ENCODE results near the gene EXD3.

Gene EXD3

DNA sequence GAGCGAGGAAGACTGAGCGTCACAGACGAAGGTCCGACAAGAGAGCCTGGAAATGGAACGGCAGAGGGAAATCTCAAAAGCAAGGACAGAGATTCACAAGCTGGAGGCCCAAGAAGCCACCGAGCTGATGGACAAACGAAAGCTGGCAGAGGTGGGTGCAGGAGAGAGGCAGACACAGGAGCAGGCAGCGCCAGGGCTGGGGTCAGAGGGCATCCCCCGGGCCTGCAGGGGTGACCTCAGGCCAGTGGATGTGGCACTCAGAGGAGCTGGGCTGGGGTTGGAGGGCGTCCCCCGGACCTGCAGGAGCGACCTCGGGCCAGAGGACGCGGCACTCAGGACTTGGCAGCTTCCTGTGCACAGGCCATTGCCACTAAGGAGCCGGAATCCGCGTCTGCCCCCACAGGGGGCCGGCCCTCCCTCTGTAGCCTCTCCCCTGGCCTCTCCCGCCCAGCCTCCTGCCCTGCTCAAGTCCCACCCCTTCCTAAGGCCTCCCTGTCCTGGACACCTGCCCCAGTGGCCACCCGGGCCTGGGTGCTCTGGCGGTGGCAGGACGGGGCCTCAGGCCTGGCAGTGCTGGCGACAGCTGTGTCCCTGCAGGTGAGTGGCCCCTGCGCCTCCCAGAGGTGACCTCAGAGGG, 40.4 kb downstream of the EXD3 start:
- Histone ChIP-seq H3K79me2 (ENCODE audit: low read length) (no peaks in the 10 kb centered on the region), H3K4me3 (ENCODE audit: low read length) (no peak overlapping the region), H3K27ac (ENCODE audit: low read length) (no peak overlapping the region), H3K4me2 (ENCODE audit: low read depth, low read length) (no peak overlapping the region), H3K36me3 (replicated peaks; ENCODE audit: insufficient read depth, low read length) (no peaks in the 10 kb centered on the region), H3K9ac (ENCODE audit: low read length) (no peak overlapping the region), H3F3A (ENCODE audit: insufficient read depth, low read length) (no peaks in the 10 kb centered on the region), H3K9me2 (replicated peaks; ENCODE audit: insufficient read depth, low read length) (no peaks in the 10 kb centered on the region), H2AFZ (ENCODE audit: low read length) (no peak overlapping the region), H3K9me3 (replicated peaks; ENCODE audit: insufficient read depth, low read length) (no peaks in the 10 kb centered on the region), H3K4me1 (ENCODE audit: low read length) (no peaks in the 10 kb centered on the region), H4K20me1 (ENCODE audit: insufficient read depth, low read length) (no peaks in the 10 kb centered on the region), H3K27me3 (replicated peaks; ENCODE audit: insufficient read depth, low read length) (peaks cover 13% of the 10 kb centered on the region)
- TF ChIP-seq EZH2phosphoT487 (IDR thresholded peaks at IDR 0.05; ENCODE audit: low read length) (no peak), EZH2 (optimal IDR thresholded peaks at IDR 0.05; ENCODE audit: low read depth, low read length) (no peak)
- TF ChIP-seq, protein P1, sequence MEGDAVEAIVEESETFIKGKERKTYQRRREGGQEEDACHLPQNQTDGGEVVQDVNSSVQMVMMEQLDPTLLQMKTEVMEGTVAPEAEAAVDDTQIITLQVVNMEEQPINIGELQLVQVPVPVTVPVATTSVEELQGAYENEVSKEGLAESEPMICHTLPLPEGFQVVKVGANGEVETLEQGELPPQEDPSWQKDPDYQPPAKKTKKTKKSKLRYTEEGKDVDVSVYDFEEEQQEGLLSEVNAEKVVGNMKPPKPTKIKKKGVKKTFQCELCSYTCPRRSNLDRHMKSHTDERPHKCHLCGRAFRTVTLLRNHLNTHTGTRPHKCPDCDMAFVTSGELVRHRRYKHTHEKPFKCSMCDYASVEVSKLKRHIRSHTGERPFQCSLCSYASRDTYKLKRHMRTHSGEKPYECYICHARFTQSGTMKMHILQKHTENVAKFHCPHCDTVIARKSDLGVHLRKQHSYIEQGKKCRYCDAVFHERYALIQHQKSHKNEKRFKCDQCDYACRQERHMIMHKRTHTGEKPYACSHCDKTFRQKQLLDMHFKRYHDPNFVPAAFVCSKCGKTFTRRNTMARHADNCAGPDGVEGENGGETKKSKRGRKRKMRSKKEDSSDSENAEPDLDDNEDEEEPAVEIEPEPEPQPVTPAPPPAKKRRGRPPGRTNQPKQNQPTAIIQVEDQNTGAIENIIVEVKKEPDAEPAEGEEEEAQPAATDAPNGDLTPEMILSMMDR (IDR thresholded peaks at IDR 0.05; ENCODE audit: low read length): no peak
- DNase-seq: no peak

DNA sequence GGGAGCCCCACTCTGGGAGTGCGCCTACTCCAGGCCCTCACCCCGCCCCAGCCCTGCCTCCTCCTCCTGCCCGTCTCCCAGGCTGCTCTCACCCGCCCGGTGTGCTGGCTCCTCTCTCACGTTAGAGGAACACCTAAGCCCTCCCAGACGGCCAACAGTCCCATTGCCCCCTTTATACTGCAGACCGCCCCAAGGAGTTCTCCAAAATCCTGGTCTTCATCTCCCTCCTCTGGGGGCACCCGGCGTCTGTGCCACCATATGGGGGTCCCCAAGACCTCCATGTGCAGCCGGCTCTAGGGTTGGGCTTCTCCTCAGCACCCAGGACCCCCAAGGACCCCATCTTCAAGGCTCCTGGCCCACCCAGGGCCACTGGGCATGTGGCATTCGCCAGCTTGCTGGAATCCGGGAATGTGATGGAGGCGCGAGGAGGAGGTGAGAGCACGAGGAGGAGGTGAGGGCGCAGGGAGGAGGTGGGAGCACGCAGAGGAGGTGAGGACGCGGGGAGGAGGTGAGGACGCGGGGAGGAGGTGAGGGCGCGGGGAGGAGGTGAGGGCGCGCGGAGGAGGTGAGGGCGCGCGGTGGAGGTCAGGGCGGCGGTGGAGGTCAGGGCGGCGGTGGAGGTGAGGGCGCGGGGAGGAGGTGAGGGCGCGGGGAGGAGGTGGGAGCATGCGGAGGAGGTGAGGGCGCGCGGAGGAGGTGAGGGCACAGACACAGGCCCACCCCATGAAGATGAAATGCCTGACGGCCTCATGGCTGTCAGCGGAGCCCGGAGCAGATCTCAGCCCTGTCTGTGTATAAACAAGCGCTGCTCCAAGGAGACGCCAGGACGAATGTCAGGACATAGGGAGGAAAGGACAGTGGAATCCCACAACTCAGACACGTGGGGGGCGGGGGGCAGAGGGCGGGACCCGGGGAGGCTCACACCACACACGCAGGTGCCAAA, 41.2 kb downstream of the EXD3 start:
- Histone ChIP-seq H3K4me2 (ENCODE audit: low read depth, low read length) (no peak overlapping the region), H3K4me1 (ENCODE audit: low read length) (no peaks in the 10 kb centered on the region), H4K20me1 (ENCODE audit: insufficient read depth, low read length) (no peaks in the 10 kb centered on the region), H3K9me3 (replicated peaks; ENCODE audit: insufficient read depth, low read length) (no peaks in the 10 kb centered on the region), H3K4me3 (ENCODE audit: low read length) (no peak overlapping the region), H3K9me2 (replicated peaks; ENCODE audit: insufficient read depth, low read length) (no peaks in the 10 kb centered on the region), H3K79me2 (ENCODE audit: low read length) (no peaks in the 10 kb centered on the region), H3K27ac (ENCODE audit: low read length) (no peak overlapping the region), H3F3A (ENCODE audit: insufficient read depth, low read length) (no peaks in the 10 kb centered on the region), H3K27me3 (replicated peaks; ENCODE audit: insufficient read depth, low read length) (peaks cover 20% of the 10 kb centered on the region), H2AFZ (ENCODE audit: low read length) (no peak overlapping the region), H3K36me3 (replicated peaks; ENCODE audit: insufficient read depth, low read length) (no peaks in the 10 kb centered on the region), H3K9ac (ENCODE audit: low read length) (no peak overlapping the region)
- no peak for DNase-seq
- TF ChIP-seq EZH2 (optimal IDR thresholded peaks at IDR 0.05; ENCODE audit: low read depth, low read length): no peak
- TF ChIP-seq EZH2phosphoT487 (IDR thresholded peaks at IDR 0.05; ENCODE audit: low read length): no peak
- TF ChIP-seq, protein P1 (IDR thresholded peaks at IDR 0.05; ENCODE audit: low read length): no peak

DNA sequence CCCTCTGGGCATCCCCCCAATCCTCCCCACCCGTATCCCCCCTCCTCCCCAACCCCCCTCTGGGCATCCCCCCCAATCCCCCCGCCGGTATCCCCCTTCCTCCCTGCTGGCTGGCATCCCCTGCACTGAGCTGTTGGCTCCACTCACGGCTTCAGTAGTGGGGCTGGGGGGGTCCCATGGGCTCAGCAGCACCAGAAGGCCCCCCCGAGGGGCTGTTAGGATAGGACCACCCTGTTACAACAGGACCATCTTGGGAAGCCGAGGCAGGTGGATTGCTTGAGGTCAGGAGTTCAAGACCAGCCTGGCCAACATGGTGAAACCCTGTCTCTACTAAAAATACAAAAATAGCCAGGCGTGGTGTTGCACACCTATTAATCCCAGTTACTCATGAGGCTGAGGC, 42.4 kb downstream of the EXD3 start:
- H3K9me2 ChIP-seq (replicated peaks; ENCODE audit: insufficient read depth, low read length): no peaks in the 10 kb centered on the region
- no peak for DNase-seq
- H3K9ac ChIP-seq (ENCODE audit: low read length): no peak overlapping the region
- H3K79me2 ChIP-seq (ENCODE audit: low read length): no peaks in the 10 kb centered on the region
- no peaks in the 10 kb centered on the region for H3K9me3 ChIP-seq (replicated peaks; ENCODE audit: insufficient read depth, low read length)
- no peak overlapping the region for H3K4me3 ChIP-seq (ENCODE audit: low read length)
- no peak for TF ChIP-seq EZH2phosphoT487 (IDR thresholded peaks at IDR 0.05; ENCODE audit: low read length)
- TF ChIP-seq, protein P1 (IDR thresholded peaks at IDR 0.05; ENCODE audit: low read length): no peak
- no peak for TF ChIP-seq EZH2 (optimal IDR thresholded peaks at IDR 0.05; ENCODE audit: low read depth, low read length)
- no peaks in the 10 kb centered on the region for H3K36me3 ChIP-seq (replicated peaks; ENCODE audit: insufficient read depth, low read length)
- no peak overlapping the region for H3K4me2 ChIP-seq (ENCODE audit: low read depth, low read length)
- no peaks in the 10 kb centered on the region for H4K20me1 ChIP-seq (ENCODE audit: insufficient read depth, low read length)
- no peaks in the 10 kb centered on the region for H3K4me1 ChIP-seq (ENCODE audit: low read length)
- H3K27ac ChIP-seq (ENCODE audit: low read length): no peak overlapping the region
- no peaks in the 10 kb centered on the region for H3F3A ChIP-seq (ENCODE audit: insufficient read depth, low read length)
- H3K27me3 ChIP-seq (replicated peaks; ENCODE audit: insufficient read depth, low read length): peaks cover 30% of the 10 kb centered on the region
- no peak overlapping the region for H2AFZ ChIP-seq (ENCODE audit: low read length)
